Ascending aorta (tissue), 2 donors: Measurements from ENCODE around the gene CDC26. TPM values are rescaled to one million over a fixed set of nuclear protein-coding genes. Genes with fewer than 3 reads are reported as not detected.
"Not testable (repeated sequence)": the region's sequence is repeated elsewhere in the genome, so short reads cannot be mapped to it uniquely, and the experiment has no call there.

Experiments
- DNase-seq, 2 donors: peaks; one replicate each; pipeline ENCODE4 v3.0.0-alpha.2; 2019; ENCODE audit warnings: low spot score in 2 of 2
- H3K27ac ChIP-seq, 2 donors: fragments of 200-600 bp; sonication (generic); one replicate each; pipeline ENCODE4 v1.5.1; 2016 to 2017; ENCODE audit warnings: mild to moderate bottlenecking in 1 of 2
- H3K27me3 ChIP-seq: fragments of 200-600 bp; sonication (generic); one replicate; pipeline ENCODE4 v1.5.1; 2017
- H3K36me3 ChIP-seq, 2 donors: fragments of 200-600 bp; sonication (generic); one replicate each; pipeline ENCODE4 v1.5.1; 2016
- H3K4me1 ChIP-seq, 2 donors: fragments of 200-600 bp; sonication (generic); one replicate each; pipeline ENCODE4 v1.5.1; 2016 to 2017; ENCODE audit warnings: mild to moderate bottlenecking in 1 of 2
- H3K4me3 ChIP-seq, 2 donors: fragments of 200-600 bp; sonication (generic); one replicate each; pipeline ENCODE4 v1.5.1; 2016 to 2017; ENCODE audit warnings: mild to moderate bottlenecking in 1 of 2
- H3K9me3 ChIP-seq, 2 donors: fragments of 200-600 bp; sonication (generic); one replicate each; pipeline ENCODE4 v1.5.1; 2016
- CTCF ChIP-seq, 3 experiments: fragments of 200-600 bp in 2 of 3; fragments of 450-650 bp in 1 of 3; sonication (generic) in 2 of 3; IDR thresholded peaks; one replicate each; pipeline ENCODE4 v1.5.1; 2016 to 2019; ENCODE audit warnings: antibody characterized with exemption in 3 of 3, mild to moderate bottlenecking in 1 of 3, moderate library complexity in 1 of 3
- intact Hi-C: fragments of 100-400 bp; cut with DNase I; formaldehyde crosslinking; loops from one replicate; pipeline ENCODE4 v1.15.1; 2023
- total RNA-seq: library from RNA; depleted of rRNA; stranded (reverse); fragments of >200 nt; gene quantifications from one replicate; pipeline ENCODE4 v1.1.0, GENCODE V29; 2016

Gene CDC26
- total RNA-seq, 1 donor from 2014 or later, result 1.2 TPM

DNA sequence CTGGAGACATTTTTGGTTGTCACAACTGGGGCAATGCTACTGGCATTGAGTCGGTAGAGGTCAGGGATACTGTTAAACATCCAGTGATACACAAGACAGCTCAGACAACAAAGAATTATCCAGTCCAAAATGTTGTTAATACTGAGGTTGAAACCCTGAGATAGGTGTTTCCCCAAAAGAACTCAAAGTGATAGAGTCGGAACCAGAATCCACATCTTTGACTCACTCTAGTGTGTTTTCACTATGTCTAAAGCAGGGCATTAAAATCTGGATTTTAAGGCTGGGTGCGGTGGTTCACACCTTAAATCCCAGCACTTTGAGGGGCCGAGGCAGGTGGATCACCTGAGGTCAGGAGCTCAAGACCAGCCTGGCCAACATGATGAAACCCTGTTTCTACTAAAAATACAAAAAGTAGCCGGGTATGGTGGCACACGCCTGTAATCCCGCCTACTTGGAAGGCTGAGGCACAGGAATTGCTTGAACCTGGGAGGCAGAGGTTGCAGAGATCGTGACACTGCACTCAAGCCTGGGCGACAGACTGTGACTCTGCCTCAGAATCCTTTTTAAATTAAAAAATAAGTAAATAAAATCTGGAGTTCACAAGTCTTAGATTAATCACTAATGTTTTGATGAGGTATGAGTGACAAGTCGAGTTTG lies 37.0 kb downstream of the CDC26 start:
- H3K36me3 ChIP-seq, result no peaks in the 10 kb centered on the region
- H3K4me1 ChIP-seq, result peaks cover 0 to 4% of the 10 kb centered on the region in 2 donors
- no peak overlapping the region for H3K27ac ChIP-seq
- DNase-seq, result no peak
- no peaks in the 10 kb centered on the region for H3K27me3 ChIP-seq
- TF ChIP-seq CTCF (IDR thresholded peaks at IDR 0.05), result no peak
- intact Hi-C loops, result no loop called here
- no peaks in the 10 kb centered on the region for H3K9me3 ChIP-seq
- no peak overlapping the region for H3K4me3 ChIP-seq

DNA sequence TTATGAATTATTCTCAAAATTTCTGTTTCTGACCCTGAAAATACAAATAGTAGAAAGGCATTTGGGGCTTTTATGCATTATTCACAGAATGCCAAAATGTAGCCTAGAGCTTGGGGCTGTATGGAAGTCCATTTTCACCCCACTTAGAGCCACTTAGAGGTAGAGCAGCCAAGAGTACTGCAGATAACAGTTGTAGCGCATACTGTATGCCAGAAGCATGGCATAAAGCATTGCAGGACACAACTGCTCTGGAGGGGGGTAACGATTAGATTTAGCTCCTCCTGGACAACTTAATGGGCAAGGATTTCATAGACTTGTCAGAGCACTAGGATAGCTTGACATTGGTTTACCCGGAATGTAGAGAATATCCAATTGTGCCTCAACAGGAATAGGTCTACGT lies 38.3 kb downstream of the CDC26 start:
- Histone ChIP-seq H3K4me1 (peaks cover 0 to 6% of the 10 kb centered on the region in 2 donors), H3K27me3 (no peaks in the 10 kb centered on the region), H3K27ac (no peak overlapping the region), H3K4me3 (no peak overlapping the region), H3K9me3 (no peaks in the 10 kb centered on the region), H3K36me3 (no peaks in the 10 kb centered on the region)
- TF ChIP-seq CTCF (IDR thresholded peaks at IDR 0.05), result no peak
- DNase-seq, result no peak
- intact Hi-C loops, result no loop called here

GRCh38 chr9:113235701-113236255 lies 39.6 kb downstream of the CDC26 start:
- H3K4me1 ChIP-seq, H3K4me3 ChIP-seq, H3K9me3 ChIP-seq, H3K27ac ChIP-seq, H3K36me3 ChIP-seq, intact Hi-C loops, H3K27me3 ChIP-seq, DNase-seq: not testable (repeated sequence)

GRCh38 chr9:113231701-113232100 lies 43.7 kb downstream of the CDC26 start:
- Histone ChIP-seq H3K9me3 (no peaks in the 10 kb centered on the region), H3K4me3 (no peak overlapping the region), H3K27me3 (no peaks in the 10 kb centered on the region), H3K4me1 (peaks cover 0 to 6% of the 10 kb centered on the region in 2 donors), H3K36me3 (no peaks in the 10 kb centered on the region), H3K27ac (no peak overlapping the region)
- DNase-seq, result no peak
- intact Hi-C loops, result no loop called here
- no peak for TF ChIP-seq CTCF (IDR thresholded peaks at IDR 0.05)

- no peaks in the 10 kb centered on the region for H3K27me3 ChIP-seq
- no peaks in the 10 kb centered on the region for H3K36me3 ChIP-seq
- intact Hi-C loops, result no loop called here
- H3K27ac ChIP-seq, result no peak overlapping the region
- no peak for DNase-seq
- TF ChIP-seq CTCF (IDR thresholded peaks at IDR 0.05), result no peak
- no peak overlapping the region for H3K4me3 ChIP-seq
- H3K4me1 ChIP-seq, result peaks cover 0 to under 1% of the 10 kb centered on the region in 2 donors
- no peaks in the 10 kb centered on the region for H3K9me3 ChIP-seq
These were observed 47.2 kb downstream of the CDC26 start for GRCh38 chr9:113228130-113228665.

DNA sequence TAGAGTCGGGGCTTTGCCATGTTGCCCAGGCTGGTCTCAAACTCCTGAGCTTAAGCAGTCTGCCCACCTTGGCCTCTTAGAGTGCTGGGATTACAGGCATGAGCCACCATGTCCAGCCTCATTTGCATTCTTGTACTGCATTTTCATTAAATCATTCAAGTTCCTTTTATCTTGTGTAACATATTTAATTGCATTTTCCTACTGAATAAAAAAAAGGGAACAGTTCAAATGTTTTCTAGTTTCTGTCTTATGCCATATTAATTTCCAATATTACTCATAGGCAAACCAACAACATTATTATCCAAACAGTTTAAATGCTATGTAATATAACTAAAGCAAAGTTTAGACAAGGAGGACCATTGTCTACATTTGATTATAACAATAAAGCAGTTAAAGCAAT lies 47.9 kb downstream of the CDC26 start:
- Histone ChIP-seq H3K36me3 (no peaks in the 10 kb centered on the region), H3K27me3 (no peaks in the 10 kb centered on the region), H3K4me1 (peaks cover 0 to 2% of the 10 kb centered on the region in 2 donors), H3K9me3 (no peaks in the 10 kb centered on the region), H3K4me3 (no peak overlapping the region), H3K27ac (no peak overlapping the region)
- intact Hi-C loops, result no loop called here
- no peak for DNase-seq
- TF ChIP-seq CTCF (IDR thresholded peaks at IDR 0.05), result no peak
